HG03342 (cell line): ENCODE data around the gene PROP1.
"Not testable (repeated sequence)": the region's sequence is repeated elsewhere in the genome, so short reads cannot be mapped to it uniquely, and the experiment has no call there.

Experiments
- ATAC-seq: cut with Tn5 transposase; IDR thresholded peaks from one replicate; pipeline ENCODE4 v1.9.1; 2021; ENCODE audit warnings: mild to moderate bottlenecking, moderate library complexity; ENCODE audit not compliant: unreplicated experiment

The PROP1 gene

GRCh38 chr5:177982956-177983355 lies 13.1 kb downstream of the PROP1 start:
- no peak for ATAC-seq

GRCh38 chr5:177982072-177982727 lies 13.8 kb downstream of the PROP1 start:
- ATAC-seq, result no peak

GRCh38 chr5:177981296-177982071 lies 14.6 kb downstream of the PROP1 start:
- no peak for ATAC-seq

- ATAC-seq, result no peak
Observed at GRCh38 chr5:177980743-177981151, 15.3 kb downstream of the PROP1 start.

GRCh38 chr5:177977600-177977999 lies 18.4 kb downstream of the PROP1 start:
- ATAC-seq, result not testable (repeated sequence)

GRCh38 chr5:177973066-177973635 lies 22.9 kb downstream of the PROP1 start:
- ATAC-seq, result no peak

GRCh38 chr5:177972613-177973012 lies 23.4 kb downstream of the PROP1 start:
- no peak for ATAC-seq

- ATAC-seq, result not testable (repeated sequence)
Observed at GRCh38 chr5:177972014-177972413, 24.0 kb downstream of the PROP1 start.

- ATAC-seq, result no peak
Observed at GRCh38 chr5:177968661-177969211, 27.3 kb downstream of the PROP1 start.

GRCh38 chr5:177967221-177967887 lies 28.7 kb downstream of the PROP1 start:
- ATAC-seq, result no peak

- no peak for ATAC-seq
Observed at GRCh38 chr5:177966839-177967166, 29.2 kb downstream of the PROP1 start.

- no peak for ATAC-seq
Observed at GRCh38 chr5:177966009-177966838, 29.8 kb downstream of the PROP1 start.

GRCh38 chr5:177964471-177964870 lies 31.6 kb downstream of the PROP1 start:
- ATAC-seq, result no peak

GRCh38 chr5:177963966-177964365 lies 32.1 kb downstream of the PROP1 start:
- ATAC-seq, result no peak

- ATAC-seq, result no peak
Observed at GRCh38 chr5:177959315-177959714, 36.7 kb downstream of the PROP1 start.

GRCh38 chr5:177958696-177959095 lies 37.3 kb downstream of the PROP1 start:
- no peak for ATAC-seq

GRCh38 chr5:177957241-177957640 lies 38.8 kb downstream of the PROP1 start:
- ATAC-seq, result no peak

GRCh38 chr5:177953101-177953500 lies 42.9 kb downstream of the PROP1 start:
- ATAC-seq, result not testable (repeated sequence)

- ATAC-seq, result not testable (repeated sequence)
Observed at GRCh38 chr5:177949656-177950055, 46.4 kb downstream of the PROP1 start.

GRCh38 chr5:177949065-177949464 lies 47.0 kb downstream of the PROP1 start:
- ATAC-seq, result peak; percentile 72
